Measurements from ENCODE around the gene UNC13B. TPM values are rescaled to one million over a fixed set of nuclear protein-coding genes. Genes with fewer than 3 reads are reported as not detected.

The UNC13B gene
- total RNA-seq, 1 experiment from 2014 or later, result 48.2 TPM

DNA sequence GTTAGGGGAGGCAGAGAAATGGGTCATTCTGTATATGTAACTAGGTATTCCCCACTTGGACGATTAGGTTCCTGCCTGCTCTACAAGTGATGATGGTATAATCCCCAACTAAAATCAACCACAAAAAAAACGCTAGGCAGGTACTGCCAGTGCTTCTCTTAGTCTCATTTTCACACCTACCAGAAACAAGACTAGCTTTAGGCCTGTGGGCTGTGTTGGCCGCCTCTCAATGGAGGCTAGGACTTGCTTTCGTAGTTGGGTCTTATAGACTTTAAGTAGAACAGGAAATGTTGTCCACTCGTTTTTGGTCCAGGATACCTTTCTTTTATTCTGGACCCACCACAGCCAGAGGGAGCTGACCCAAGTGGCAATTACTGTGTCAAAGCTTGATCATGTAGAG lies 111.8 kb downstream of the UNC13B start:
- Histone ChIP-seq H3K79me2 (ENCODE audit: insufficient read depth, low read length) (no peaks in the 10 kb centered on the region), H3K23ac (ENCODE audit: insufficient read length, low read depth, low read length) (no peak overlapping the region), H3K9me3 (ENCODE audit: control insufficient read depth, low read depth, low read length) (no peaks in the 10 kb centered on the region), H4K5ac (ENCODE audit: insufficient read length, low read depth, low read length) (no peak overlapping the region), H4K8ac (replicated peaks; ENCODE audit: insufficient read length, low read depth, low read length) (peak overlapping the region; percentile 88), H2AK5ac (ENCODE audit: insufficient read length, low read length) (no peak overlapping the region), H3K56ac (ENCODE audit: insufficient read length, low read depth, low read length) (no peak overlapping the region), H3K4me1 (ENCODE audit: insufficient read depth, low read length) (0 out of 2 replicates have a peak, but pooled peaks cover 3% of the 10 kb centered on the region), H2BK20ac (ENCODE audit: low read depth, low read length, poor library complexity, severe bottlenecking) (no peak overlapping the region), H3K4me2 (ENCODE audit: insufficient read depth, insufficient read length, low read length) (no peak overlapping the region), H3K23me2 (ENCODE audit: insufficient read length, low read depth, low read length, poor library complexity, severe bottlenecking) (no peaks in the 10 kb centered on the region), H2BK120ac (ENCODE audit: low read depth, low read length, poor library complexity, severe bottlenecking) (no peak overlapping the region), H3K18ac (ENCODE audit: insufficient read length, low read depth, low read length) (no peak overlapping the region), H3K14ac (ENCODE audit: insufficient read depth, low read length) (no peak overlapping the region), H3K4ac (ENCODE audit: low read depth, low read length) (no peak overlapping the region), H2AFZ (ENCODE audit: low read length) (no peak overlapping the region), H3K27ac (ENCODE audit: insufficient read length, low read depth, low read length) (no peak overlapping the region), H2BK15ac (ENCODE audit: low read depth, low read length) (no peak overlapping the region), H3K79me1 (ENCODE audit: insufficient read depth, low read depth, low read length, poor library complexity, severe bottlenecking) (no peaks in the 10 kb centered on the region), H4K91ac (ENCODE audit: insufficient read length, low read depth, low read length) (no peak overlapping the region), H3T11ph (ENCODE audit: low read length) (no peak overlapping the region), H2BK5ac (ENCODE audit: insufficient read length, low read length) (no peak overlapping the region), H2BK12ac (ENCODE audit: insufficient read length, low read depth, low read length) (no peak overlapping the region), H3K9ac (ENCODE audit: extremely low read depth, insufficient read length, low read length) (no peak overlapping the region), H4K20me1 (ENCODE audit: control insufficient read depth, insufficient read depth, insufficient read length) (no peaks in the 10 kb centered on the region), H3K27me3 (ENCODE audit: insufficient read depth, low read length) (no peaks in the 10 kb centered on the region)
- TF ChIP-seq, protein P1, sequence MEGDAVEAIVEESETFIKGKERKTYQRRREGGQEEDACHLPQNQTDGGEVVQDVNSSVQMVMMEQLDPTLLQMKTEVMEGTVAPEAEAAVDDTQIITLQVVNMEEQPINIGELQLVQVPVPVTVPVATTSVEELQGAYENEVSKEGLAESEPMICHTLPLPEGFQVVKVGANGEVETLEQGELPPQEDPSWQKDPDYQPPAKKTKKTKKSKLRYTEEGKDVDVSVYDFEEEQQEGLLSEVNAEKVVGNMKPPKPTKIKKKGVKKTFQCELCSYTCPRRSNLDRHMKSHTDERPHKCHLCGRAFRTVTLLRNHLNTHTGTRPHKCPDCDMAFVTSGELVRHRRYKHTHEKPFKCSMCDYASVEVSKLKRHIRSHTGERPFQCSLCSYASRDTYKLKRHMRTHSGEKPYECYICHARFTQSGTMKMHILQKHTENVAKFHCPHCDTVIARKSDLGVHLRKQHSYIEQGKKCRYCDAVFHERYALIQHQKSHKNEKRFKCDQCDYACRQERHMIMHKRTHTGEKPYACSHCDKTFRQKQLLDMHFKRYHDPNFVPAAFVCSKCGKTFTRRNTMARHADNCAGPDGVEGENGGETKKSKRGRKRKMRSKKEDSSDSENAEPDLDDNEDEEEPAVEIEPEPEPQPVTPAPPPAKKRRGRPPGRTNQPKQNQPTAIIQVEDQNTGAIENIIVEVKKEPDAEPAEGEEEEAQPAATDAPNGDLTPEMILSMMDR (conservative IDR thresholded peaks at IDR 0.05), result no peak
- Mint-ChIP-seq H3K9me3 (no peaks in the 10 kb centered on the region), H3K27me3 (ENCODE audit: low read depth) (no peaks in the 10 kb centered on the region), H3K4me1 (peaks cover 8 to 12% of the 10 kb centered on the region in 2 experiments), H3K36me3 (ENCODE audit: insufficient read depth in 1 of 3, low read depth in 3 of 3) (no peaks in the 10 kb centered on the region), H3K4me3 (no peak overlapping the region), H3K27ac (no peak overlapping the region)
- DNase-seq, result no peak
- no CpG with 5 or more reads among the region's 5 CpGs for WGBS (ENCODE audit: extremely low coverage, insufficient read length, low lambda C conversion rate)
